GM10266 (cell line): Measurements from ENCODE around the gene MRGPRG.

ENCODE experiments used
- DNase-seq: peaks from one replicate; pipeline ENCODE4 v3.0.0; 2012; ENCODE audit errors: extremely low spot score
- TF ChIP-seq, protein P1 (sequence below): IDR thresholded peaks from 2 replicates; pipeline ENCODE4 v1.5.1; 2012; ENCODE audit warnings: mild to moderate bottlenecking, low read depth; ENCODE audit not compliant: control insufficient read depth, insufficient read depth; ENCODE audit errors: missing control alignments

MRGPRG gene

DNA sequence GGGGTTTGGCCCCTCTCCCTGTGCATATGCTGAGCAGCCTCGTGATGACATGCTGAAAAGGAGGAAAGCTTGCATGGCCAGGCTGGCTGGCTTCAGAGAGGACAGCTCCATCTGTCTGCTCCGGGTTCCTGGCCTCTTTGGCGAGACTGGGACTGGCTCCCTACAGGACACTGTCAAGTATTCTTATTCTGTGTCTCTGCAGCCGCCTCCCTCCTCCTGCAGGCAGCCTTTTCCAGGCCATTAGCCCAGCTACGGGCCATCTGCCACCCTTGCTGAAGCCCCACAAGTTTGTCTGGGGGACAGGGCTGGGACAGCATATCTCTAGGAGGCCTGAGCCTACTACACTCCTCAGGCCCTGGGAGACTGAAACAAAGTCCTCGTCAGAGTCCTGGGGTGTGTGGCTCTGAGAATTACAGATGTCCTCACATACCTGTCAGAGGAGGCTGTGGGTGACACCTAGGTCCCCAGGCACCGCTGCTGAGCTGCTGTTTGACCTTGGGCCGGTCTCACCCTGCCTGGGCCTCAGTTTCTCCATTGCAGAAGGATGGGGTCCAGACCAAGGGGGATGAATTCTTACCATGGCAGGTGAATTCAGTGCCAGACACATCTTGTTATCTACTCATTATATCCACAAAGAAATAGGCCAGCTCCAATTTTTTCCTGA, 11.0 kb downstream of the MRGPRG start:
- TF ChIP-seq, protein P1, sequence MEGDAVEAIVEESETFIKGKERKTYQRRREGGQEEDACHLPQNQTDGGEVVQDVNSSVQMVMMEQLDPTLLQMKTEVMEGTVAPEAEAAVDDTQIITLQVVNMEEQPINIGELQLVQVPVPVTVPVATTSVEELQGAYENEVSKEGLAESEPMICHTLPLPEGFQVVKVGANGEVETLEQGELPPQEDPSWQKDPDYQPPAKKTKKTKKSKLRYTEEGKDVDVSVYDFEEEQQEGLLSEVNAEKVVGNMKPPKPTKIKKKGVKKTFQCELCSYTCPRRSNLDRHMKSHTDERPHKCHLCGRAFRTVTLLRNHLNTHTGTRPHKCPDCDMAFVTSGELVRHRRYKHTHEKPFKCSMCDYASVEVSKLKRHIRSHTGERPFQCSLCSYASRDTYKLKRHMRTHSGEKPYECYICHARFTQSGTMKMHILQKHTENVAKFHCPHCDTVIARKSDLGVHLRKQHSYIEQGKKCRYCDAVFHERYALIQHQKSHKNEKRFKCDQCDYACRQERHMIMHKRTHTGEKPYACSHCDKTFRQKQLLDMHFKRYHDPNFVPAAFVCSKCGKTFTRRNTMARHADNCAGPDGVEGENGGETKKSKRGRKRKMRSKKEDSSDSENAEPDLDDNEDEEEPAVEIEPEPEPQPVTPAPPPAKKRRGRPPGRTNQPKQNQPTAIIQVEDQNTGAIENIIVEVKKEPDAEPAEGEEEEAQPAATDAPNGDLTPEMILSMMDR = no peak
- DNase-seq = no peak

DNA sequence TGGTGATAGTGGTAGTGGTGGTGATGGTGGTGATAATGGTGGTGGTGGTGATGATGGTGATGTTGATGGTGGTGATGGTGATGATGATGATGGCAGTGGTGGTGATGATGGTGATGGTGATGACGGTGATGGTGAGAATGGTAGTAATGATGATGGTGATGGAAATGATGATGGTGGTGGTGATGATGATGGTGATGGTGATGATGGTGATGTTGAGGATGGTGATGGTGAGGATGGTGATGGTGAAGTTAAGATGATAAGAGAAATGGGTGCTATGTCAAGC, 11.8 kb downstream of the MRGPRG start:
- DNase-seq = no peak
- TF ChIP-seq, protein P1 = no peak

DNA sequence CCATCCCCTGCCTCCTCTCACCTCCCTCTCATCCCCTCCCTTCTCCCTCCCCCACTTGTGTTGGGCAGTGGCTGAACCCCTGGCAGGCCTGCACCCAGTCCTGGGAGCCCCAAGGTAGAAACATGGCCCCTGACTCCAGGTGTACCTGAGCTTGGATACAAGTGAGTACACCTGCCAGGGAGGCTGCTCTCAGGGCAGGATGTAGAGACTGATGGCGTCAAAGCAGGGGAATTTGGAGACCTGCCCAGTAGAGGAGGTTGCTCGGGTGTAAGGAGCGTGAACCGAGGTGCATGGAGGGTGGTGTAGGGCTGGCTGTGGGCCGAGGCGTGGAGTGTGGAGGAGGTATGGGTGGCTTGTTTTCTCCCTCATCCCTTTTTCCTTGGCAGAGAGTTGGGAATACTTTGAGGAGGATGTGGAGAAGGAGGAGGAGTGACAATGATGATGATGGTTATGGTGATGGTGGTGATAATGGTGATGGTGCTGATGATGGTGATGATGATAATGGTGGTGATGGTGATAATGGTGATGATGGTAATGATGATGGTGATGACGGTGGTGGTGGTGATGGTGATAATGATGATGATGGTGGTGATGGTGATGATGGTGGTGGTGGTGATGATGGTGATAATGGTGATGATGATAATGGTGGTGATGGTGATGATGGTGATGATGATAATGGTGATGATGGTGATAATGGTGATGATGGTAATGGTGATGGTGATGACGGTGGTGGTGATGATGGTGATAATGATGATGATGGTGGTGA, 12.3 kb downstream of the MRGPRG start:
- TF ChIP-seq, protein P1 = no peak
- DNase-seq = no peak

DNA sequence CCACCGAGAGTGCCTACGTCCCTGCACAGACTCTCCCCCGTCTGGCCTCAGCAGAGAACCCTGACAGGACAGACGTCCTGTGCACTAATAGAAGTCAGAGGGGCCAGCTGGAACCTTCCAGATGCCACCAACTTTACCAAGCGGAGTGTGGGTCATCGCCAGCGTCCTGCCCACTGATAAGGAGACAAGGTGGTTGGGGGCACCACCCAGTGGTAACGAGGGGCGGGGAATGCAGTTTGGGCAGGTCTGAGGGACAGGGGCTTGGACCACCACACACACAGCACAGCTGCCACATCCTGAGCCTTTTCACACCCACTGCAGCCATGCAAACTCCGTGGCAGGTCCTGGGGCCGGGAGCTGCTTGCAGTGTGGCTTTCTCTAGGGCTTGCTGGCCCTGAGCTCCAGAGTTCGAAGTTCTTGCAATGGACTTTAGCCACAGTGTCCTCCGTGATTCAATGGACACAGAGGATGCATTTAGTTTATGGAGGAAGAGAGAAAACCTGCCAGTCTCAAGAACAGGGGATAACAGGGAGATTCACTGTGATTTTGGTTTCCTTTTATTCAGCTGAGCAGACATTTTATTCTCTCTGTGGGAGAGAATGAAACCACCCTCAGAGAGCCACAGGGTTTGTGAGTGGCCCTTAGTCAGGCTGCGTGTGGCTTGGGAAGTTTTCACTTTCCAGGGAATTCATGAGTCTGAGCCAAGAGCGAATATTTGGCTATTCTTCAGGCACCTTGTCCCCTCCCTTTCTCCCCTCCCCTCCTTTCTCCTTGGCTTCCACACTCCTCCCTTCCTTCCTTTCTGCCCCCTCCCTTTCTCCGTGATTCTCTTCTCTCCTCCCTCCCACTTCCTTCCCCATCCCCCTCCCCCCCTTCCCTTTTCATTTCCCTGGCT, 13.1 kb downstream of the MRGPRG start:
- no peak for DNase-seq
- TF ChIP-seq, protein P1 = no peak

DNA sequence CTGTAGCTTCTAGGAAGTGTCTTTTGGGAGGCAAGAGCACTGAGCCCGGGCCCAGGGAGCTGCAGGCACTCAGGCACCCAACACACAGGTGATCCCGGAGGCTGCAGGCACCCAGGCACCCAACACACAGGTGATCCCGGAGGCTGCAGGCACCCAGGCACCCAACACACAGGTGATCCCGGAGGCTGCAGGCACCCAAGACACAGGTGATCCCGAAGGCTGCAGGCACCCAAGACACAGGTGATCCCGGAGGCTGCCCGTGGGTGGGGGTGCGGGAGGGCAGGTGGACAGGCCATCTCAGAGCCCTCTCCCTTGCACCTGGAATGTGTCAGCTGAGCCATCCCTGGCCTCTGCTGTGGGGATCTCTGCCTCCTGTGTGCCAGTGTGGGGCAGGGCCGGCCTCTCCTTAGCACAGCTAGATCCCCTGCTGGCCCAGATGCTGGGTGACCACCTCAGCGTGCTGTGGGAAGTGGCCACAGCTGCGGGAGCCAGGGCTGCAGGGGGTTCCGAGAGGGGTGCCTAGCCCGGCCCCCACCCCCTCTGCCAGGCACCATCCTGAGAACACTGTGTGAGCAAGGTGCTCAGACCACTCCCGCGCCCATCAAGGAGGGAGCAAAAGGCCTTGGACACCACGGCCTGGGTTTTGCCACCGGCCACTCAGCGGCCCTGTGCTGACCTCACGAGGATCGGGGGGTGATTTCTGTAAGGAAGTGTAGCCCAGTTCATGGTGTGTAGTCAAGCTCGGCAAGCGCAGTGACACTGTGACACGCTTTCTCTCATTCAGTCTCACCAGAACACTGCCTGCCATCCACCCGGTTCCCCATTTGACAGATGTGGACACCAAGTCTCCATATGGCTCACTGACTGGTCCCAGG, 14.2 kb downstream of the MRGPRG start:
- DNase-seq = no peak
- TF ChIP-seq, protein P1 = no peak

DNA sequence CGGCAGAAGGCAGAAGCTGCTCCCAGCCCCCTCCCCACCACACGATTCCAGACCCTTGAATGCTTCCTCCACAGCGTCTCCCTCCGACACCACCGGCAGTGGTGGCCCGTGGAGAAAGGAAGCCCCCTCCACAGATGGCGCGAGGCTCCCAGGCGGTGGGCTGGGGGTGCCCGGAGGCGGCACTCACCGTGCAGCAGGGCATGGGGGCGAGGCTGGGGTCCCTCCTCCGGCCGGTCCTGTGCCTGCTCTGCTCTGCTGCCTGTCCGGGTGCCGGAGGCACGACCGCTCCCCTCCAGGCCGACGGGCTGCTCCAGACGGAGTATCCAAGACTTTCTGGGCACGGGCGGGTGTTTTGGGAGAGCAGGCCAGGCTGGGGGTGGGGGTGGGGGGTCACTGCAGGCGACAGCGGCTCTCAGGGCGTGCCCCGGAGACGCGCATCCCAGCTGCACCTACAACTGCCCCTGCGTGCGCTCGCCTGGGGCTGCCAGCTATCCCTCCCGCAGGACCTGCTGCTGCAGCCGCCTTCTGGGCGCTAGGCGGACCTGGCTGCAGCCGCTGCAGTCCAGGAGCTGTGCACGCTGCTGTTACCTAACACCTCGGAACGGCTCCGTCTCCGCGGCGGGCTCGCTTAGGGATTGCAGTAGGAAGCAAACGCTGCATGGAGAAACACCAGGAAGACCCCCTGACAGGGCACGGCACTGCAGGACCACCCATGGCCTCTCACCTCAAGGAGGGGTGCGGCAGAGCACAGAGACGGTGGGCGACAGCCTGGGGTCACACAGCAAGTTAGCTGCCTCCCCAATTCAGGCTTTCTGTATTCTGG, 15.2 kb downstream of the MRGPRG start:
- TF ChIP-seq, protein P1 = no peak
- no peak for DNase-seq
